Right lobe of liver (tissue), 6 donors: ENCODE data around the gene TMEM130. TPM values are rescaled to one million over a fixed set of nuclear protein-coding genes. Genes with fewer than 3 reads are reported as not detected.

Experiments
- ATAC-seq, 4 donors: fragments of 200-7000 bp; cut with Tn5 transposase; one replicate each; pipeline ENCODE4 v1.9.1; 2020; ENCODE audit warnings: mild to moderate bottlenecking in 4 of 4, moderate library complexity in 4 of 4
- DNase-seq, 3 donors: peaks; one replicate each; pipeline ENCODE4 v3.0.0-alpha.2; 2020
- H3K27ac ChIP-seq, 3 donors: fragments of 200-600 bp; one replicate each; pipeline ENCODE4 v1.8.0; 2022
- H3K27me3 ChIP-seq, 2 donors: fragments of 200-600 bp; one replicate each; pipeline ENCODE4 v1.8.0; 2022
- H3K36me3 ChIP-seq, 4 donors: fragments of 200-600 bp; sonication (generic) in 1 of 4; one replicate each; pipeline versions ENCODE4 v1.5.1 to v1.8.0; 2017 to 2022; ENCODE audit warnings: control low read depth in 1 of 4
- H3K4me1 ChIP-seq, 4 donors: fragments of 200-600 bp; sonication (generic) in 1 of 4; one replicate each; pipeline versions ENCODE4 v1.5.1 to v1.8.0; 2017 to 2022; ENCODE audit warnings: control low read depth in 1 of 4
- H3K4me3 ChIP-seq, 3 donors: fragments of 200-600 bp; one replicate each; pipeline ENCODE4 v1.8.0; 2022
- H3K9me3 ChIP-seq, 4 donors: fragments of 200-600 bp; sonication (generic) in 1 of 4; one replicate each; pipeline versions ENCODE4 v1.5.1 to v1.8.0; 2017 to 2022; ENCODE audit warnings: control low read depth in 1 of 4
- POLR2A ChIP-seq: fragments of 450-650 bp; IDR thresholded peaks from one replicate; pipeline ENCODE4 v1.6.1; 2017; ENCODE audit warnings: antibody characterized with exemption, mild to moderate bottlenecking
- WGBS: methylation state at CpG from one replicate; pipeline ENCODE4 v1.1.6; 2018; ENCODE audit warnings: low coverage, low lambda C conversion rate; ENCODE audit not compliant: insufficient coverage; ENCODE audit errors: missing lambda C conversion rate; 5-methylcytosine and 5-hydroxymethylcytosine counted together
- intact Hi-C, 2 donors: fragments of 100-400 bp; cut with DNase I; formaldehyde crosslinking; loops; one replicate each; pipeline versions ENCODE4 v1.11.2 to v1.14.1; 2022
- total RNA-seq, 6 experiments: library from RNA; depleted of rRNA in 2 of 6; stranded (reverse); fragments of >200 nt in 2 of 6; fragmentation: NEBNext Ultra II Directional in 3 of 6; extraction: Animal tissue kit (Norgen Biotek cat#: 25700) in 3 of 6; gene quantifications; one replicate each; pipeline versions ENCODE4 v1.1.0 to v1.2.4, GENCODE V29; 2016 to 2023
- TF ChIP-seq, protein P1 (sequence below), 4 donors: fragments of 200-600 bp in 3 of 4; fragments of 450-650 bp in 1 of 4; IDR thresholded peaks; one replicate each; pipeline versions ENCODE4 v1.5.1 to v1.8.0; 2016 to 2022; ENCODE audit warnings: antibody characterized with exemption in 4 of 4, mild to moderate bottlenecking in 2 of 4
- donor health status: DM: no; HTN: yes; CAD: no.
- donor health status: DM: no; HTN: no; CAD: no.
- donor health status: DM: no; HTN: no; CAD: no.
- donor health status: DM: no; HTN: yes; CAD: no.
- donor health status: DM: no; HTN: yes; CAD: no.

Gene TMEM130
- total RNA-seq, 6 experiments from 2014 or later = not detected

DNA sequence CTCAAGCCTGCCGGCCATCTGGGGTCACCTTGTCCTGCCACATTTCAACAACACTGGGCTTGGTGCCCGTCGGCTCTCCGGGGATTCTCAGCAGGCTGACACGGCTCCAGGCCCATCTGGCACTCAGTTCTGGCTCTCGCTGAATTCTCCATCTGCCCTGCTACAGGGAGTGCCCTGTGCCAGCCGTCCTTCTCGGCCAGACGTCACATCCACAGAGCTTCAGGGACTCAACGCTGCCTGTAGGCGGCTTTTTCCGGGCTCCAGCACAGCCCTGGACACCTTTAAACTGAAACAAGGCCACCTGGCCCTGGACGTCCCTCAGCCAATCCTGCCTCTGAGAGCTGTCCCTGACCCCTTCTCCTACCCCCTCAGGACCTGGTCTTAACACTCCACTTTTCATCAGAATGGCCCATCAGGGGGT lies 43.0 kb downstream of the TMEM130 start:
- Histone ChIP-seq H3K27ac (no peak overlapping the region), H3K4me1 (no peaks in the 10 kb centered on the region), H3K4me3 (no peak overlapping the region), H3K36me3 (no peaks in the 10 kb centered on the region), H3K27me3 (no peaks in the 10 kb centered on the region), H3K9me3 (no peaks in the 10 kb centered on the region)
- intact Hi-C loops = no loop called here
- no peak for TF ChIP-seq POLR2A
- TF ChIP-seq, protein P1, sequence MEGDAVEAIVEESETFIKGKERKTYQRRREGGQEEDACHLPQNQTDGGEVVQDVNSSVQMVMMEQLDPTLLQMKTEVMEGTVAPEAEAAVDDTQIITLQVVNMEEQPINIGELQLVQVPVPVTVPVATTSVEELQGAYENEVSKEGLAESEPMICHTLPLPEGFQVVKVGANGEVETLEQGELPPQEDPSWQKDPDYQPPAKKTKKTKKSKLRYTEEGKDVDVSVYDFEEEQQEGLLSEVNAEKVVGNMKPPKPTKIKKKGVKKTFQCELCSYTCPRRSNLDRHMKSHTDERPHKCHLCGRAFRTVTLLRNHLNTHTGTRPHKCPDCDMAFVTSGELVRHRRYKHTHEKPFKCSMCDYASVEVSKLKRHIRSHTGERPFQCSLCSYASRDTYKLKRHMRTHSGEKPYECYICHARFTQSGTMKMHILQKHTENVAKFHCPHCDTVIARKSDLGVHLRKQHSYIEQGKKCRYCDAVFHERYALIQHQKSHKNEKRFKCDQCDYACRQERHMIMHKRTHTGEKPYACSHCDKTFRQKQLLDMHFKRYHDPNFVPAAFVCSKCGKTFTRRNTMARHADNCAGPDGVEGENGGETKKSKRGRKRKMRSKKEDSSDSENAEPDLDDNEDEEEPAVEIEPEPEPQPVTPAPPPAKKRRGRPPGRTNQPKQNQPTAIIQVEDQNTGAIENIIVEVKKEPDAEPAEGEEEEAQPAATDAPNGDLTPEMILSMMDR (IDR thresholded peaks at IDR 0.05) = no peak
- 20% methylated on average over 1 of the region's 13 CpGs for WGBS
- peak; percentile 46 to 85 (median 78) for DNase-seq
- ATAC-seq = peak; percentile 75 to 96 (median 81)

DNA sequence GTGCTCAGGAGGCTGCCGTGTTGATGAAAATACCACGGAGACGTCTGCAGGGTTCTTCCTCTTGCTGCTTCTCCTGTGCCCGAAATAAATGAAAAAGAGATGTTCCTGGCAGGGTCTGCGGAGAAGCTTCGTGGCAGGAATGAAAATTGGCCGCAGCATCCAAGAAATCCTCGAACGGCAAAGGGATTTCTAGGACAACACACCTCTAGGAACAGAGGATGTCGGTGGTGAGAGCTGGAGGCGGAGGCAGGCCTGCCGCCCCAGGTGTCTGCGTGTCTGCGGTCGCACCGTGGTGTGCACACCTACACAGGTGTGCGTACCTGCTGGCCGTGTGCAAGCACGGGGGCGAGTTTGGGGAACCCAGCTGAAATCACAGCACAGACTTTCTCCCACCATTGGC lies 43.4 kb downstream of the TMEM130 start:
- H3K9me3 ChIP-seq = no peaks in the 10 kb centered on the region
- DNase-seq = no peak
- 66% methylated on average over 15 of the region's 20 CpGs for WGBS
- no peak overlapping the region for H3K4me3 ChIP-seq
- no peaks in the 10 kb centered on the region for H3K4me1 ChIP-seq
- no peaks in the 10 kb centered on the region for H3K36me3 ChIP-seq
- intact Hi-C loops = no loop called here
- TF ChIP-seq POLR2A = no peak
- TF ChIP-seq, protein P1 (IDR thresholded peaks at IDR 0.05) = no peak
- no peaks in the 10 kb centered on the region for H3K27me3 ChIP-seq
- no peak for ATAC-seq
- no peak overlapping the region for H3K27ac ChIP-seq

DNA sequence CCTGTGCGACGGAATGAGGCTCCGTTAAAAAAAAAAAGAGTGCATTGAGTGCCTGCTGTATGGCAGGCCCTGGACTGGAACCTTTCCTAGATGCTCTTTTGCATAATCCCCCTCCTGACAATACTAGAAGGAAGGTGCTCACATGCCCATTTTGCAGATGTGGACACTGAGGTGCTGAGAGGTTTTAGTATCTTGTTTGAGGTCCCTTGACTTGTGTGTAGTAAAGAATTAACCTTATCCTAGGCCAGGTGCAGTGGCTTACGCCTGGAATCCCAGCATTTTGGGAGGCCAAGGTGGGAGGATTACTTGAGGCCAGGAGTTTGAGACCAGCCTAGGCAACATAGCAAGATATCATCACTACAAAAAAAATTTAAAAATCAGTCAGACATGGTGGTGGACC lies 46.6 kb downstream of the TMEM130 start:
- ATAC-seq (no peak), DNase-seq (no peak)
- Histone ChIP-seq H3K36me3 (no peaks in the 10 kb centered on the region), H3K9me3 (no peaks in the 10 kb centered on the region), H3K4me1 (no peaks in the 10 kb centered on the region), H3K4me3 (no peak overlapping the region), H3K27me3 (no peaks in the 10 kb centered on the region), H3K27ac (no peak overlapping the region)
- TF ChIP-seq, protein P1 (IDR thresholded peaks at IDR 0.05) = no peak
- TF ChIP-seq POLR2A = no peak
- intact Hi-C loops = no loop called here
- WGBS = 93% methylated on average over 4 of the region's 4 CpGs

DNA sequence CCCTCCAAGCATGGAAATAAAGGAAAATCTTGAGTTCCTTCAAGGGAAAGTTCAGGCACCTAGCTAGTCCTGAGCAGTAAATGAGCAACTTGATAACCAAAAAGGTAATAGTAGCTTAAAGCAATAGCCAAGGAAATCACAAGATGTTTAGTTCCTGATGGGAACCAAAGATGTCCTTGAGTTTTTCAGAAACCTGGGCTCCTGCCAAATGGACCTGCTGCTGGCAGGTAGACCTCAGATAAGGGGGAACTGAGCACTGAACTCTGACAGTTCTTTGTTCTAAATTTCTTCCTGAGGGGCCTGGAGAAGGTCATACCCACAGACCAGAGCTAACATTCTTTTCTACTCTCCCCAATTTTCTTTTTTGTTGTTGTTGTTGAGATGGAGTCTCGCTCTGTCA lies 48.5 kb downstream of the TMEM130 start:
- H3K27me3 ChIP-seq = no peaks in the 10 kb centered on the region
- no peaks in the 10 kb centered on the region for H3K9me3 ChIP-seq
- no peak for ATAC-seq
- WGBS = 80% methylated on average over 1 of the region's 1 CpG
- no peaks in the 10 kb centered on the region for H3K4me1 ChIP-seq
- intact Hi-C loops = no loop called here
- TF ChIP-seq POLR2A = no peak
- TF ChIP-seq, protein P1 (IDR thresholded peaks at IDR 0.05) = no peak
- no peak overlapping the region for H3K4me3 ChIP-seq
- H3K27ac ChIP-seq = no peak overlapping the region
- DNase-seq = no peak
- no peaks in the 10 kb centered on the region for H3K36me3 ChIP-seq
